GM23338 (cell line): ENCODE data around the gene NEK3. TPM values are rescaled to one million over a fixed set of nuclear protein-coding genes. Genes with fewer than 3 reads are reported as not detected.
"Not testable (repeated sequence)": the region's sequence is repeated elsewhere in the genome, so short reads cannot be mapped to it uniquely, and the experiment has no call there.

Experiments used
- ATAC-seq: fragments of 200-7000 bp; cut with Tn5 transposase; 3 replicates; pipeline ENCODE4 v1.9.1; 2020
- DNase-seq: peaks from one replicate; pipeline ENCODE4 v3.0.0-alpha.2; 2015; ENCODE audit warnings: low spot score
- H2AFZ ChIP-seq: fragments of 200-600 bp; sonication (generic); 2 replicates; pipeline ENCODE4 v1.8.0; 2016; ENCODE audit warnings: antibody characterized with exemption, mild to moderate bottlenecking, moderate library complexity
- H3F3A ChIP-seq: fragments of 200-600 bp; sonication (generic); replicated peaks from 2 replicates; pipeline ENCODE4 v1.8.0; 2017; ENCODE audit warnings: antibody characterized with exemption, mixed run types, low read depth
- H3K27ac ChIP-seq: fragments of 200-600 bp; sonication (generic); 2 replicates; pipeline ENCODE4 v1.6.1; 2016; ENCODE audit warnings: low read depth
- H3K27me3 ChIP-seq: fragments of 200-600 bp; sonication (generic); 2 replicates; pipeline ENCODE4 v1.8.0; 2016; ENCODE audit warnings: mild to moderate bottlenecking, mixed run types, moderate library complexity; ENCODE audit not compliant: insufficient read depth
- H3K36me3 ChIP-seq: fragments of 200-600 bp; sonication (generic); 2 replicates; pipeline ENCODE4 v1.8.0; 2016; ENCODE audit warnings: mild to moderate bottlenecking; ENCODE audit not compliant: insufficient read depth
- H3K4me1 ChIP-seq: fragments of 200-600 bp; sonication (generic); 2 replicates; pipeline ENCODE4 v1.8.0; 2016; ENCODE audit warnings: mild to moderate bottlenecking, moderate library complexity; ENCODE audit not compliant: insufficient read depth
- H3K4me2 ChIP-seq: fragments of 200-600 bp; sonication (generic); 2 replicates; pipeline ENCODE4 v1.7.1; 2017; ENCODE audit warnings: mixed run types
- H3K4me3 ChIP-seq: fragments of 200-600 bp; sonication (generic); 2 replicates; pipeline ENCODE4 v1.6.1; 2016; ENCODE audit warnings: mixed run types
- H3K79me2 ChIP-seq: fragments of 200-600 bp; sonication (generic); replicated peaks from 2 replicates; pipeline ENCODE4 v1.8.0; 2017; ENCODE audit warnings: mild to moderate bottlenecking; ENCODE audit not compliant: insufficient read depth
- H3K9me2 ChIP-seq: fragments of 200-600 bp; sonication (generic); 2 replicates; pipeline ENCODE4 v1.8.0; 2017; ENCODE audit not compliant: insufficient read depth
- H4K20me1 ChIP-seq: fragments of 200-600 bp; sonication (generic); replicated peaks from 2 replicates; pipeline ENCODE4 v1.8.0; 2017; ENCODE audit warnings: mild to moderate bottlenecking; ENCODE audit not compliant: insufficient read depth
- H3K27ac Mint-ChIP-seq: 2 replicates; pipeline ENCODE4 v1.8.0; 2020; ENCODE audit warnings: inconsistent platforms, mild to moderate bottlenecking, moderate library complexity, mixed read lengths
- H3K27me3 Mint-ChIP-seq: 3 replicates; pipeline ENCODE4 v1.8.0; 2022; ENCODE audit warnings: low read depth, mild to moderate bottlenecking, moderate library complexity, mixed read lengths, inconsistent platforms; ENCODE audit not compliant: insufficient read depth, poor library complexity
- H3K36me3 Mint-ChIP-seq: 3 replicates; pipeline ENCODE4 v1.8.0; 2021; ENCODE audit warnings: low read depth, mild to moderate bottlenecking, inconsistent platforms, moderate library complexity, mixed read lengths
- H3K4me1 Mint-ChIP-seq: 3 replicates; pipeline ENCODE4 v1.8.0; 2020; ENCODE audit warnings: mild to moderate bottlenecking, inconsistent platforms, mixed read lengths
- H3K4me3 Mint-ChIP-seq: 3 replicates; pipeline ENCODE4 v1.8.0; 2021; ENCODE audit warnings: moderate library complexity, mild to moderate bottlenecking, inconsistent platforms, mixed read lengths
- H3K9me3 Mint-ChIP-seq: 3 replicates; pipeline ENCODE4 v1.8.0; 2020; ENCODE audit warnings: moderate library complexity, mild to moderate bottlenecking, inconsistent platforms, mixed read lengths
- CREB1 ChIP-seq: fragments of 250-450 bp; sonication (Bioruptor Pico); IDR thresholded peaks from 2 replicates; pipeline ENCODE4 v1.5.0; 2020; ENCODE audit warnings: low read depth, mild to moderate bottlenecking, moderate library complexity
- EZH2 ChIP-seq: fragments of 200-600 bp; sonication (generic); IDR thresholded peaks from one replicate; pipeline ENCODE4 v1.8.0; 2017; ENCODE audit warnings: antibody characterized with exemption, mild to moderate bottlenecking, low read depth; ENCODE audit not compliant: unreplicated experiment
- EZH2phosphoT487 ChIP-seq: fragments of 200-600 bp; sonication (generic); IDR thresholded peaks from one replicate; pipeline ENCODE4 v1.8.1; 2018; ENCODE audit warnings: antibody characterized with exemption; ENCODE audit not compliant: unreplicated experiment
- NANOG ChIP-seq: IDR thresholded peaks from 2 replicates; pipeline ENCODE4 v1.6.1; 2016; ENCODE audit warnings: antibody characterized with exemption, borderline replicate concordance
- POLR2AphosphoS5 ChIP-seq: IDR thresholded peaks from 2 replicates; pipeline ENCODE4 v1.6.1; 2016; ENCODE audit warnings: antibody characterized with exemption, low read depth
- REST ChIP-seq: IDR thresholded peaks from one replicate; pipeline ENCODE4 v1.6.1; 2018; ENCODE audit warnings: antibody characterized with exemption; ENCODE audit not compliant: unreplicated experiment
- ZNF114 ChIP-seq: fragments of 250-450 bp; sonication (Bioruptor Pico); IDR thresholded peaks from 2 replicates; pipeline ENCODE4 v1.5.0; 2020; ENCODE audit warnings: mild to moderate bottlenecking, moderate library complexity
- polyA plus RNA-seq: library from polyadenylated mRNA; unstranded; fragments of >200 nt; fragmentation: Nextera tagmentation; extraction: Ambion mirVana; gene quantifications from 2 replicates; pipeline ENCODE4 v1.2.1, GENCODE V29; 2016
- total RNA-seq: library from RNA; depleted of rRNA; stranded (reverse); fragments of >200 nt; shearing (Covaris generic); gene quantifications from 2 replicates; pipeline ENCODE4 v1.2.3, GENCODE V29; 2014
- TF ChIP-seq, protein P1 (sequence below): IDR thresholded peaks from 2 replicates; pipeline ENCODE4 v1.6.1; 2016; ENCODE audit warnings: antibody characterized with exemption
- TF ChIP-seq, protein P2 (sequence below), 2 experiments: fragments of 200-600 bp in 1 of 2; sonication (generic) in 1 of 2; conservative IDR thresholded peaks; 2 replicates each; pipeline versions ENCODE4 v1.5.1 to v1.6.1; 2016 to 2017; ENCODE audit warnings: antibody characterized with exemption in 2 of 2, low read depth in 2 of 2, mild to moderate bottlenecking in 2 of 2, moderate library complexity in 1 of 2

The NEK3 gene
- total and polyA plus RNA-seq, 2 experiments from 2014 or later: 26.7 to 26.8 TPM

DNA sequence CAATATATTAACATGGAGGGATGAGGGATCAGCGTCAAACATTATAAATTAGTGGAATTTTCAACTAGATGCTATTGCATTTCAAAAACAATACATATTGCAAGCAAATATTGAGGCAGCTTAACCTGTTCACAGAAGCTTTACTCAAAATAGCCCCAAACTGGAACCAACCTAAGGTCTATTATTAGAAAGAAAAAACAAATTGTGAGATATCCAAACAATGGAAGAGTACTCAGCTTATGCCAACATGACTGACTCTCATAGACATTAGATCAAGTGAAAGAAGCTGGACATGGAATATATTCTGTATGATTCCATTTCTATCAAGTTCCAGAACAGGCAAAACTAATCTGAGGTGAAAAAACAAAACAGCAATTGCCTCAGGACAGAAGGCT, 27.6 kb upstream of the NEK3 start:
- Histone ChIP-seq H3K4me2 (no peak overlapping the region), H3F3A (no peaks in the 10 kb centered on the region), H2AFZ (no peak overlapping the region), H3K27me3 (no peaks in the 10 kb centered on the region), H3K9me2 (no peaks in the 10 kb centered on the region), H3K27ac (no peak overlapping the region), H3K79me2 (peaks cover 32% of the 10 kb centered on the region), H3K4me1 (no peaks in the 10 kb centered on the region), H3K36me3 (peaks cover 14% of the 10 kb centered on the region; the same call in 1 of the 2 replicates), H3K4me3 (no peak overlapping the region), H4K20me1 (peaks cover 4% of the 10 kb centered on the region; the same call in 1 of the 2 replicates)
- Mint-ChIP-seq H3K27me3 (no peaks in the 10 kb centered on the region), H3K4me1 (no peaks in the 10 kb centered on the region), H3K4me3 (no peak overlapping the region), H3K27ac (no peak overlapping the region), H3K36me3 (peaks cover 19% of the 10 kb centered on the region), H3K9me3 (no peaks in the 10 kb centered on the region)
- DNase-seq: no peak
- TF ChIP-seq EZH2phosphoT487 (no peak), CREB1 (CRISPR knock-in tag) (no peak), POLR2AphosphoS5 (no peak)
- TF ChIP-seq, protein P1, sequence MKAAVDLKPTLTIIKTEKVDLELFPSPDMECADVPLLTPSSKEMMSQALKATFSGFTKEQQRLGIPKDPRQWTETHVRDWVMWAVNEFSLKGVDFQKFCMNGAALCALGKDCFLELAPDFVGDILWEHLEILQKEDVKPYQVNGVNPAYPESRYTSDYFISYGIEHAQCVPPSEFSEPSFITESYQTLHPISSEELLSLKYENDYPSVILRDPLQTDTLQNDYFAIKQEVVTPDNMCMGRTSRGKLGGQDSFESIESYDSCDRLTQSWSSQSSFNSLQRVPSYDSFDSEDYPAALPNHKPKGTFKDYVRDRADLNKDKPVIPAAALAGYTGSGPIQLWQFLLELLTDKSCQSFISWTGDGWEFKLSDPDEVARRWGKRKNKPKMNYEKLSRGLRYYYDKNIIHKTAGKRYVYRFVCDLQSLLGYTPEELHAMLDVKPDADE: no peak
- no peak for ATAC-seq

DNA sequence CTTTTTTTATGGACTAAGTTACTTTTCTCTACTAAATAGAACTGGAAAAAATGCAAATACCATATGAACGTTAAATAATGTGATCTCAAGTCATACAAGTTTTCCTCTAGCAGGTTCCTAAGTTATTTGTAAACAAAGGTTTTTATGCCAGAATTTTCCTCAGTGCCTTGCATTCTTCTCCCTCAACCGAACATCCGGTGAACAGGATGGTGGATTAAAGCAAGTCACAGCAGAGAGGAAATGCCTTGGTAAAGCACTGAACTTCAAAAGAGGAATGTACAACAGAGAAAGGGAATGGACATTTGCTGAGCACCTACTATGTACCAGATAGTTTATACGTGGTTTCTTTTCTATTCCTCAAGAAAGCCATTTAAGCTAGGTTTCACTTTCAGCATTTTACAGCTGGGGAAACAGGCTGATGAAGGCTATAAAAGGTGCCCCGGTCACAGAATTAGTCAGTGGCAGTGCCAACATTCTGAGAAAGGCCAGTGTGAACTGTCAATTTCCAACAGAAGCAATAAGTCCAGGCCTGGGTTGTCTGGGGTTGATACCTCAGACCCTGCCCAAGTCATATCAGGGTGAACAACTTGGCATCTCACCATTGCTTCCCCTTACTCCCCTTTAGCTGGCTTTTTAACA, 22.0 kb upstream of the NEK3 start:
- not testable (repeated sequence) for H3K79me2 ChIP-seq, H3K27me3 Mint-ChIP-seq, H3K27me3 ChIP-seq, H3K9me3 Mint-ChIP-seq, ATAC-seq, H3K4me3 ChIP-seq, H3K4me1 Mint-ChIP-seq, H2AFZ ChIP-seq, H3K4me2 ChIP-seq, DNase-seq, H3F3A ChIP-seq, H3K4me3 Mint-ChIP-seq, H3K9me2 ChIP-seq, H3K4me1 ChIP-seq, H3K27ac ChIP-seq, H3K27ac Mint-ChIP-seq, H4K20me1 ChIP-seq
- peaks cover 37% of the 10 kb centered on the region for H3K36me3 Mint-ChIP-seq
- peaks cover 29% of the 10 kb centered on the region for H3K36me3 ChIP-seq

DNA sequence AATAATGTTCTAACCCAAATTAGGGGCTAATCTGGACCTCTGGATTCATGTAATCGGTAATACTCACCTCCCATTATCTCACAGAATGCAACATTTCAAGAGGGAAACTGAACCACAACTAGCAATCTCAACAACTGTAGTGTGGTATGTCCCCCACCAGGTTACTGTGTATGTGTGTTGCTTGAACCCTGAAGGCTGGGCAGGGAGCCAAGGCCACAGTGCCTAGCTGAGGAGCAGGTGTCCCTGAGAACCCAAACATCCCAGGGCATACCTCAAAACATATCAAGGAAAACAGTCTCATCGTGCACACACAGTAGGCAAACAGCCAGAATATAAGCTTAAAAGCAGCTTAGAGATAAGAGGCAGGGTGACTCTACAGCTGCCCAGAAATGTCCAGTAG, 20.5 kb upstream of the NEK3 start:
- H4K20me1 ChIP-seq: no peaks in the 10 kb centered on the region
- no peaks in the 10 kb centered on the region for H3K9me3 Mint-ChIP-seq
- H3K4me1 ChIP-seq: no peaks in the 10 kb centered on the region
- peaks cover 36% of the 10 kb centered on the region for H3K36me3 Mint-ChIP-seq
- no peak for ATAC-seq
- H3K4me1 Mint-ChIP-seq: no peaks in the 10 kb centered on the region
- H3K4me3 Mint-ChIP-seq: no peak overlapping the region
- no peak for DNase-seq
- H3K27me3 Mint-ChIP-seq: no peaks in the 10 kb centered on the region
- no peak overlapping the region for H2AFZ ChIP-seq
- no peak overlapping the region for H3K27ac ChIP-seq
- H3K27me3 ChIP-seq: no peaks in the 10 kb centered on the region
- no peaks in the 10 kb centered on the region for H3F3A ChIP-seq
- H3K27ac Mint-ChIP-seq: no peak overlapping the region
- no peaks in the 10 kb centered on the region for H3K9me2 ChIP-seq
- H3K79me2 ChIP-seq: no peaks in the 10 kb centered on the region
- no peak overlapping the region for H3K4me2 ChIP-seq
- H3K4me3 ChIP-seq: no peak overlapping the region
- H3K36me3 ChIP-seq: peaks cover 24% of the 10 kb centered on the region
- TF ChIP-seq NANOG: no peak
- TF ChIP-seq EZH2: no peak
- TF ChIP-seq REST: no peak
- TF ChIP-seq, protein P2, sequence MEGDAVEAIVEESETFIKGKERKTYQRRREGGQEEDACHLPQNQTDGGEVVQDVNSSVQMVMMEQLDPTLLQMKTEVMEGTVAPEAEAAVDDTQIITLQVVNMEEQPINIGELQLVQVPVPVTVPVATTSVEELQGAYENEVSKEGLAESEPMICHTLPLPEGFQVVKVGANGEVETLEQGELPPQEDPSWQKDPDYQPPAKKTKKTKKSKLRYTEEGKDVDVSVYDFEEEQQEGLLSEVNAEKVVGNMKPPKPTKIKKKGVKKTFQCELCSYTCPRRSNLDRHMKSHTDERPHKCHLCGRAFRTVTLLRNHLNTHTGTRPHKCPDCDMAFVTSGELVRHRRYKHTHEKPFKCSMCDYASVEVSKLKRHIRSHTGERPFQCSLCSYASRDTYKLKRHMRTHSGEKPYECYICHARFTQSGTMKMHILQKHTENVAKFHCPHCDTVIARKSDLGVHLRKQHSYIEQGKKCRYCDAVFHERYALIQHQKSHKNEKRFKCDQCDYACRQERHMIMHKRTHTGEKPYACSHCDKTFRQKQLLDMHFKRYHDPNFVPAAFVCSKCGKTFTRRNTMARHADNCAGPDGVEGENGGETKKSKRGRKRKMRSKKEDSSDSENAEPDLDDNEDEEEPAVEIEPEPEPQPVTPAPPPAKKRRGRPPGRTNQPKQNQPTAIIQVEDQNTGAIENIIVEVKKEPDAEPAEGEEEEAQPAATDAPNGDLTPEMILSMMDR (conservative IDR thresholded peaks at IDR 0.05; ENCODE audit: low read depth in 2 of 2): no peak
- no peak for TF ChIP-seq POLR2AphosphoS5
- TF ChIP-seq CREB1 (CRISPR knock-in tag): no peak
- TF ChIP-seq ZNF114 (CRISPR knock-in tag): no peak
